Vagina (tissue), 2 donors: Measurements from ENCODE around the gene NINJ2. TPM values are rescaled to one million over a fixed set of nuclear protein-coding genes. Genes with fewer than 3 reads are reported as not detected.

Source experiments
- DNase-seq, 2 donors: peaks; one replicate each; pipeline ENCODE4 v3.0.0-alpha.2; 2017; ENCODE audit errors: extremely low spot score in 2 of 2
- H3K27ac ChIP-seq: fragments of 200-600 bp; sonication (generic); one replicate; pipeline ENCODE4 v1.5.1; 2019
- H3K27me3 ChIP-seq: fragments of 200-600 bp; sonication (generic); one replicate; pipeline ENCODE4 v1.5.1; 2019
- H3K36me3 ChIP-seq, 2 donors: fragments of 200-600 bp; sonication (generic); one replicate each; pipeline ENCODE4 v1.5.1; 2017 to 2019
- H3K4me1 ChIP-seq: fragments of 200-600 bp; sonication (generic); one replicate; pipeline ENCODE4 v1.5.1; 2019
- H3K4me3 ChIP-seq, 2 donors: fragments of 200-600 bp; sonication (generic); 1 replicate in 1 of 2; 2 replicates in 1 of 2; pipeline ENCODE4 v1.5.1; 2016 to 2019
- H3K9me3 ChIP-seq: fragments of 200-600 bp; sonication (generic); one replicate; pipeline ENCODE4 v1.5.1; 2019
- POLR2A ChIP-seq, 2 donors: fragments of 450-650 bp; IDR thresholded peaks; one replicate each; pipeline ENCODE4 v1.6.1; 2017; ENCODE audit warnings: antibody characterized with exemption in 2 of 2, mild to moderate bottlenecking in 2 of 2, moderate library complexity in 2 of 2
- POLR2AphosphoS5 ChIP-seq, 2 donors: sonication (generic); formaldehyde crosslinking; IDR thresholded peaks; one replicate each; pipeline ENCODE4 v1.9.0; 2017; ENCODE audit warnings: antibody characterized with exemption in 2 of 2, mild to moderate bottlenecking in 2 of 2, low read depth in 1 of 2; ENCODE audit not compliant: insufficient read depth in 1 of 2
- intact Hi-C: fragments of 100-400 bp; cut with DNase I; formaldehyde crosslinking; loops from one replicate; pipeline ENCODE4 v1.15.1; 2023
- total RNA-seq: library from RNA; depleted of rRNA; stranded (reverse); fragments of >200 nt; gene quantifications from one replicate; pipeline ENCODE4 v1.2.3, GENCODE V29; 2016
- TF ChIP-seq, protein P1 (sequence below), 3 experiments: fragments of 450-650 bp in 2 of 3; fragments of 200-600 bp in 1 of 3; sonication (generic) in 1 of 3; IDR thresholded peaks; one replicate each; pipeline ENCODE4 v1.5.1; 2017 to 2019; ENCODE audit warnings: antibody characterized with exemption in 3 of 3, mild to moderate bottlenecking in 2 of 3, moderate library complexity in 2 of 3

The NINJ2 gene
- total RNA-seq, 1 donor from 2014 or later, result 23.8 TPM

DNA sequence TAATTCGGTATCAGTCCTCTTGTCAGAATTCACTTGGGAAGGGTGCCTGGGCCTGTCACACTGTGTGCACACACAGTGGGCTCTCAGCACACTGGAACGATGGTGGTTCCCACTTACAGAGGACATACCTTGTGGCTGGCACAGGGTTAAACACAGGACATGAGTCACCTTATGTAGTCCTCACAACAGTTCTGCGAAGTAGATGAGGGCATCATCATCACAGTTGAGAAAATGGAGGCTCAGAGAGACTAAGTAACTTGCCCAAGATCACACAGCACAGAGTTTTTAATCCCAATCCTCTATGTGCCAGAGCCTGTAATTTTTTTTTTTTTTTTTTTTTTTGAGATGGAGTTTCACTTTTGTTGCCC is 90.7 kb downstream of the NINJ2 start:
- Histone ChIP-seq H3K4me3 (no peak overlapping the region), H3K9me3 (no peaks in the 10 kb centered on the region), H3K27me3 (no peaks in the 10 kb centered on the region), H3K4me1 (peaks cover 65% of the 10 kb centered on the region), H3K36me3 (no peaks in the 10 kb centered on the region), H3K27ac (peak overlapping the region; percentile 92)
- TF ChIP-seq, protein P1, sequence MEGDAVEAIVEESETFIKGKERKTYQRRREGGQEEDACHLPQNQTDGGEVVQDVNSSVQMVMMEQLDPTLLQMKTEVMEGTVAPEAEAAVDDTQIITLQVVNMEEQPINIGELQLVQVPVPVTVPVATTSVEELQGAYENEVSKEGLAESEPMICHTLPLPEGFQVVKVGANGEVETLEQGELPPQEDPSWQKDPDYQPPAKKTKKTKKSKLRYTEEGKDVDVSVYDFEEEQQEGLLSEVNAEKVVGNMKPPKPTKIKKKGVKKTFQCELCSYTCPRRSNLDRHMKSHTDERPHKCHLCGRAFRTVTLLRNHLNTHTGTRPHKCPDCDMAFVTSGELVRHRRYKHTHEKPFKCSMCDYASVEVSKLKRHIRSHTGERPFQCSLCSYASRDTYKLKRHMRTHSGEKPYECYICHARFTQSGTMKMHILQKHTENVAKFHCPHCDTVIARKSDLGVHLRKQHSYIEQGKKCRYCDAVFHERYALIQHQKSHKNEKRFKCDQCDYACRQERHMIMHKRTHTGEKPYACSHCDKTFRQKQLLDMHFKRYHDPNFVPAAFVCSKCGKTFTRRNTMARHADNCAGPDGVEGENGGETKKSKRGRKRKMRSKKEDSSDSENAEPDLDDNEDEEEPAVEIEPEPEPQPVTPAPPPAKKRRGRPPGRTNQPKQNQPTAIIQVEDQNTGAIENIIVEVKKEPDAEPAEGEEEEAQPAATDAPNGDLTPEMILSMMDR (IDR thresholded peaks at IDR 0.05), result no peak
- no peak for TF ChIP-seq POLR2AphosphoS5 (IDR thresholded peaks at IDR 0.05; ENCODE audit: insufficient read depth in 1 of 2, low read depth in 1 of 2)
- no peak for TF ChIP-seq POLR2A (IDR thresholded peaks at IDR 0.05)
- no peak for DNase-seq
- intact Hi-C loops, result no loop called here

DNA sequence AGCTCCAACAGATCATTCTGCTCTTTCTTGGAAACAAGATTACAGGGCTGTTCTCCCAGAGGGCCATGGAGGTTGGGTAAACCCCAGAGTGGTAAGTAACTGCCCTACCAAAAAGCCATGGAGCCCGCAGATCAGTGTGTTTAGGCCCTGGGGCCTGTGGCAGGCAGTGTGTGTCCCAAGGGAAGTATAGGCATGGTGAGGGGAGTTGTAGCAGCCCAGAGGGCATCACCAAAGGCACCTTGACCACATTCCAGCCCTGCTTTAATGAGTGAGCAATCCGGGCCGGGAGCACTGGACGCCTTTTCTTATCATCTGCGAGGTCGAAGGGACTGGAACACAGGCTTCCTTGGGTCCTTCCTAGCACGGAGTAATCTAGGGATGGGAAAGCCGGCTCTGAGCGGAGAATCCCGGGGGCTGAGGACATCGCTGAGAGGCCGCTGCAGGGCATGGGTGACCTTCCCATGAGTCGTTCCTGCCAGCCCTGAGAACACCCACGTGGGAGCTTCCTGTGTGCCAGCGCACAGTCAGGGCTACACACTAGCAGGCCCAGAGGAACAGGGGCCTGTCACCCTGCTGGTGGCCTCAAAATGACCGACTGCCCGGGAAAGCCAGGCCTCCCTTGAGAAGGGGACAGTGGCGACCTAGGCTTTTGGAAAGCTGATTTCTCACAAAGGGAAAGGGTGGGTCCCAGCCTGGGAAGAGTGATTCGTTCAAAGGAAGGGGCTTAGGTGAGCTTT is 91.3 kb downstream of the NINJ2 start:
- no peaks in the 10 kb centered on the region for H3K36me3 ChIP-seq
- peak overlapping the region; percentile 92 for H3K27ac ChIP-seq
- DNase-seq, result no peak
- peak overlapping the region; percentile 54 to 57 for H3K4me3 ChIP-seq
- peaks cover 65% of the 10 kb centered on the region for H3K4me1 ChIP-seq
- no peaks in the 10 kb centered on the region for H3K9me3 ChIP-seq
- intact Hi-C loops, result loop anchor here (2.0 kb wide), 3 partner anchors 181 to 379 kb away; partner anchors contain the start of gene WNK1
- H3K27me3 ChIP-seq, result no peaks in the 10 kb centered on the region
- TF ChIP-seq, protein P1 (IDR thresholded peaks at IDR 0.05), result no peak
- TF ChIP-seq POLR2AphosphoS5 (IDR thresholded peaks at IDR 0.05; ENCODE audit: insufficient read depth in 1 of 2, low read depth in 1 of 2) (no peak), POLR2A (IDR thresholded peaks at IDR 0.05) (no peak)

DNA sequence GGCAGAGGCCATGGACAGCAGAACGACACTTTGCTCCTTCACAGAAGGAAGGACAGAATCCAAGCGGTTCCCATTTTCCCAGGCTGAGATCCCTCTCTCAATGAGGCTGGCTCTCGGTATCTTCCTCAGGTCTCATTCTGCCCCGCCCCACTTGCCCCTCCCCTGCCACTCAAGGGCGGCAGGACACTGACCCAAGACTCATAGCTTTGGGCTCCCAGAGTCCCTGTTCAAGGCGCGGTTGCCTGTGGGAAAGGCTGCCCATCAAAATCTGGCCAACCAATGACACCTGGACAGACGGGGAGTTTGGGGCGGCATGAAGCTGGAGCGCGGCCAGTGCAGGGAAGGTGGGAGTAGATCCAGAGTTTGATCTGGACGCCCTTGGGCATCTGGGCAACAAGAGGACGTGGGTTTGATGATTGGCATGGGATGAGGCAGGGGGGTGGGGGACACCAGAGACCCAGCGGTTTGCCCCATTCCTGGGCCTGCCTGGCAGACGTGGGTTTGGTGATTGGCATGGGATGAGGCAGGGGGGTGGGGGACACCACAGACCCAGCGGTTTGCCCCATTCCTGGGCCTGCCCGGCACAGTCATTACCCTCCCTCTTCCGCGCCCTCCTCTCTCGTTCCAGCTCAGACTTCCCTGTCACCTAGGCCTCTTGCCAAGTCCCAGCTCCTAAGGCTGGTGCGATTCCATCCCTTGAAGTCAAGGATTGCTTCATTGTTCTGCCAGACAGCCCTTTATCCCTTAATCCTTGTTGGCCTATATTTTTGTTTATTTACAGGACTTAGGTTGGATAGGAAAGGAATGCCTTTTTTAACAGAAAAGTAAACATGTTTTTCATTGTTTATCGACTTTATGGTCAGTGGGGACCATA is 92.1 kb downstream of the NINJ2 start:
- peak in 1 of 2 donors; percentile 94 for DNase-seq
- Histone ChIP-seq H3K27ac (peak overlapping the region; percentile 92), H3K27me3 (no peaks in the 10 kb centered on the region), H3K9me3 (no peaks in the 10 kb centered on the region), H3K4me1 (peaks cover 57% of the 10 kb centered on the region), H3K36me3 (no peaks in the 10 kb centered on the region), H3K4me3 (peak overlapping the region; percentile 54 to 57)
- TF ChIP-seq POLR2AphosphoS5 (IDR thresholded peaks at IDR 0.05; ENCODE audit: insufficient read depth in 1 of 2, low read depth in 1 of 2), result peak; percentile 3 to 75
- no peak for TF ChIP-seq POLR2A (IDR thresholded peaks at IDR 0.05)
- TF ChIP-seq, protein P1 (IDR thresholded peaks at IDR 0.05), result no peak
- intact Hi-C loops, result loop anchor here (2.0 kb wide), 3 partner anchors 182 to 380 kb away; partner anchors contain the start of gene WNK1

DNA sequence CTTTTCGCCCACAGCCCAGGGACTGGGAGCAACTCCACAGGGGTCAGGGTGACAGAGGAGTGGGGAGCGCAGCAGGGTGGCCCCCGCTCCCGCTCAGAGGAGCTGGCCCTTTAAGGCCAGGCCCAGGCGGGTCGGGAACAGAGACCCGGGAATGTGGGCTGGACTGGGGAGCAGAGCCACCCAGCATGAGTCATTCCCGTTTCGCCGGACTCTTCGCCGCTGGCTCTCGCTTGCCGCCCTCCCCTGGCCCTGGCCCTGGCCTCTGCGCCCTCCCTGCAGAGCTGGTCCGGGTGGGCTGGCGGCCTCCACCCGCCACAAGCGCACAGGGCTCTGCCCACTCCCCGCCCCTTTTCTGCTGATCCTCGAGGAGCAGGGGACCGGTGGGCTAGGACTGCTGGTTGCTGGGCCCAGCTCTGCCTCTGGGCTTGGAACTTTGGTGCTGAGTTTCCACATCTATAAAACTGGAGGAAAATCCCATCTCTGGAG is 92.8 kb downstream of the NINJ2 start:
- intact Hi-C loops, result loop anchor here (2.0 kb wide), 3 partner anchors 182 to 380 kb away; partner anchors contain the start of gene WNK1
- peak in 1 of 2 donors; percentile 58 for TF ChIP-seq POLR2A (IDR thresholded peaks at IDR 0.05)
- TF ChIP-seq, protein P1 (IDR thresholded peaks at IDR 0.05), result no peak
- TF ChIP-seq POLR2AphosphoS5 (IDR thresholded peaks at IDR 0.05; ENCODE audit: insufficient read depth in 1 of 2, low read depth in 1 of 2), result peak; percentile 18 to 92
- Histone ChIP-seq H3K4me3 (peak overlapping the region; percentile 54 to 57), H3K27ac (peak overlapping the region; percentile 92), H3K9me3 (no peaks in the 10 kb centered on the region), H3K4me1 (peaks cover 51% of the 10 kb centered on the region), H3K36me3 (no peaks in the 10 kb centered on the region), H3K27me3 (no peaks in the 10 kb centered on the region)
- DNase-seq, result no peak
